ENCODE measurements around the gene SPATA3. TPM values are rescaled to one million over a fixed set of nuclear protein-coding genes. Genes with fewer than 3 reads are reported as not detected.
"Not testable (repeated sequence)": the region's sequence is repeated elsewhere in the genome, so short reads cannot be mapped to it uniquely, and the experiment has no call there.

The SPATA3 gene
- total RNA-seq, 1 donor from 2014 or later: not detected

GRCh38 chr2:231013820-231014219 is 17.9 kb downstream of the SPATA3 start:
- H3K27ac ChIP-seq: no peak overlapping the region
- ATAC-seq (no peak), DNase-seq (no peak)
- H3K4me3 ChIP-seq: no peak overlapping the region
- no peaks in the 10 kb centered on the region for H3K4me1 ChIP-seq
- intact Hi-C loops (cut with DNase I): no loop called here
- peaks cover 6% of the 10 kb centered on the region for H3K27me3 ChIP-seq
- TF ChIP-seq CTCF (IDR thresholded peaks at IDR 0.05): no peak
- H3K36me3 ChIP-seq: no peaks in the 10 kb centered on the region
- no peaks in the 10 kb centered on the region for H3K9me3 ChIP-seq

- Histone ChIP-seq H3K27me3 (peaks cover 6% of the 10 kb centered on the region), H3K9me3 (no peaks in the 10 kb centered on the region), H3K4me3 (no peak overlapping the region), H3K4me1 (no peaks in the 10 kb centered on the region), H3K36me3 (no peaks in the 10 kb centered on the region), H3K27ac (no peak overlapping the region)
- DNase-seq (no peak), ATAC-seq (no peak)
- intact Hi-C loops (cut with DNase I): no loop called here
- no peak for TF ChIP-seq CTCF (IDR thresholded peaks at IDR 0.05)
Observed at GRCh38 chr2:231015478-231015877, 19.6 kb downstream of the SPATA3 start.

GRCh38 chr2:231015926-231016325 is 20.0 kb downstream of the SPATA3 start:
- intact Hi-C loops (cut with DNase I): no loop called here
- TF ChIP-seq CTCF (IDR thresholded peaks at IDR 0.05): no peak
- Histone ChIP-seq H3K36me3 (no peaks in the 10 kb centered on the region), H3K4me3 (no peak overlapping the region), H3K4me1 (no peaks in the 10 kb centered on the region), H3K27me3 (peaks cover 6% of the 10 kb centered on the region), H3K9me3 (no peaks in the 10 kb centered on the region), H3K27ac (no peak overlapping the region)
- ATAC-seq (no peak), DNase-seq (no peak)

GRCh38 chr2:231016566-231017230 is 20.8 kb downstream of the SPATA3 start:
- no peaks in the 10 kb centered on the region for H3K36me3 ChIP-seq
- ATAC-seq: no peak
- intact Hi-C loops (cut with DNase I): no loop called here
- H3K4me3 ChIP-seq: no peak overlapping the region
- H3K27ac ChIP-seq: no peak overlapping the region
- H3K27me3 ChIP-seq: peaks cover 6% of the 10 kb centered on the region
- H3K9me3 ChIP-seq: no peaks in the 10 kb centered on the region
- no peak for TF ChIP-seq CTCF (IDR thresholded peaks at IDR 0.05)
- no peak for DNase-seq
- no peaks in the 10 kb centered on the region for H3K4me1 ChIP-seq

GRCh38 chr2:231017231-231017598 is 21.3 kb downstream of the SPATA3 start:
- H3K4me3 ChIP-seq: no peak overlapping the region
- H3K27ac ChIP-seq: no peak overlapping the region
- no peak for TF ChIP-seq CTCF (IDR thresholded peaks at IDR 0.05)
- no peaks in the 10 kb centered on the region for H3K36me3 ChIP-seq
- H3K9me3 ChIP-seq: no peaks in the 10 kb centered on the region
- DNase-seq (no peak), ATAC-seq (no peak)
- no peaks in the 10 kb centered on the region for H3K4me1 ChIP-seq
- peaks cover 6% of the 10 kb centered on the region for H3K27me3 ChIP-seq
- intact Hi-C loops (cut with DNase I): no loop called here

- ATAC-seq (no peak), DNase-seq (no peak)
- no peaks in the 10 kb centered on the region for H3K9me3 ChIP-seq
- TF ChIP-seq CTCF (IDR thresholded peaks at IDR 0.05): no peak
- intact Hi-C loops (cut with DNase I): no loop called here
- no peak overlapping the region for H3K4me3 ChIP-seq
- H3K36me3 ChIP-seq: no peaks in the 10 kb centered on the region
- peaks cover 6% of the 10 kb centered on the region for H3K27me3 ChIP-seq
- H3K27ac ChIP-seq: no peak overlapping the region
- H3K4me1 ChIP-seq: no peaks in the 10 kb centered on the region
Observed at GRCh38 chr2:231018184-231018583, 22.3 kb downstream of the SPATA3 start.

GRCh38 chr2:231025059-231025458 is 29.1 kb downstream of the SPATA3 start:
- H3K4me3 ChIP-seq; H3K36me3 ChIP-seq; ATAC-seq; intact Hi-C loops (cut with DNase I); DNase-seq; H3K4me1 ChIP-seq; H3K27me3 ChIP-seq; H3K9me3 ChIP-seq; H3K27ac ChIP-seq: not testable (repeated sequence)
